ENCODE results near the gene FAM76B. TPM values are rescaled to one million over a fixed set of nuclear protein-coding genes. Genes with fewer than 3 reads are reported as not detected.
A peak's percentile ranks its signal among the peaks of the same experiment; 100 is the strongest.

Gene FAM76B
- total RNA-seq, 4 donors from 2014 or later = 3.6 to 13.6 (median 8.9) TPM

DNA sequence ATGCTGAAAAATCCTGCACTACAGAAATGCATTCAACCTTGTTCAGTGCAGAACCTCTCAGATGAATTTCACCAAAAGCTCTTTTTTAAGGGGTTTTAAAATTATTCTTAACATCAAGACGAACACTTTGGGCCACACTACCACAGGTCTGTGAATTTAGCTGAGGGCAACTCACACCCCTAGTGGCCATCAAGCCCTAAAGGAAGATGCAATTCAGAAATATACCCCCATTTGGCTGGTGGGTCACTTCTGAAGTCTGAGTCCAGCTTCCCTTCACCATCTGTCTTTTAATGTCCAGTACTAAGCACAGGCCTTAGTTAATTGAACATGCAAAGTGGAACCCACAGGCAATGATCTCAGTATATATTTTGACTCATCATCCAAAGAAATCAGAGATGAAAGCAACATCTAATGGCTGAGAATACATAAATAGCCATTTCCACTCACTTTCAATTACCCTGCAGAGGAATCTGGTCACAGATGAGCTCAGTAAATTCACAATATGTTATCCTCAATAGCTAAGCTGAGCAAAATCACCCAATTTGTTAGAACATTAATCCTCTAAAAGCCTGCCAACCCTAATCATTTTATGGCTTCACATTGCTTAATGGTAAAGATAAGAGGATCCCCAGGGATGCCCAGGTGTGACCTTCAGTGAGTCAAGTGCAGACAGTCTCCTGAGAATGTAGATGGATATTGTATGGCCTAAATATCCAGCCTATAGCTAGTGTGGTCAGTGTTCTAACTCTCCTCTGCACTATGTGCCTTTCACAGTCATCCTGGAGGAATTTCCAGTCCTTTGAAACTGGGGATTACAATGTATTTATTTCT, 50.3 kb downstream of the FAM76B start:
- intact Hi-C loops (cut with DNase I; ENCODE audit: low total_unique reads) (no loop called here), in situ Hi-C loops (cut with MboI; ENCODE audit: low sequenced_read_pairs in 4 of 4) (no loop called here)
- ATAC-seq = no peak
- no peaks in the 10 kb centered on the region for H3K9me3 ChIP-seq
- H3K27ac ChIP-seq = no peak overlapping the region
- no peaks in the 10 kb centered on the region for H3K36me3 ChIP-seq
- no peak for DNase-seq
- H3K27me3 ChIP-seq = no peaks in the 10 kb centered on the region
- no peak overlapping the region for H3K4me3 ChIP-seq
- H3K4me1 ChIP-seq = peaks cover 0 to 3% of the 10 kb centered on the region in 2 donors
- no peak for TF ChIP-seq POLR2A (IDR thresholded peaks at IDR 0.05)
- TF ChIP-seq, protein P1, sequence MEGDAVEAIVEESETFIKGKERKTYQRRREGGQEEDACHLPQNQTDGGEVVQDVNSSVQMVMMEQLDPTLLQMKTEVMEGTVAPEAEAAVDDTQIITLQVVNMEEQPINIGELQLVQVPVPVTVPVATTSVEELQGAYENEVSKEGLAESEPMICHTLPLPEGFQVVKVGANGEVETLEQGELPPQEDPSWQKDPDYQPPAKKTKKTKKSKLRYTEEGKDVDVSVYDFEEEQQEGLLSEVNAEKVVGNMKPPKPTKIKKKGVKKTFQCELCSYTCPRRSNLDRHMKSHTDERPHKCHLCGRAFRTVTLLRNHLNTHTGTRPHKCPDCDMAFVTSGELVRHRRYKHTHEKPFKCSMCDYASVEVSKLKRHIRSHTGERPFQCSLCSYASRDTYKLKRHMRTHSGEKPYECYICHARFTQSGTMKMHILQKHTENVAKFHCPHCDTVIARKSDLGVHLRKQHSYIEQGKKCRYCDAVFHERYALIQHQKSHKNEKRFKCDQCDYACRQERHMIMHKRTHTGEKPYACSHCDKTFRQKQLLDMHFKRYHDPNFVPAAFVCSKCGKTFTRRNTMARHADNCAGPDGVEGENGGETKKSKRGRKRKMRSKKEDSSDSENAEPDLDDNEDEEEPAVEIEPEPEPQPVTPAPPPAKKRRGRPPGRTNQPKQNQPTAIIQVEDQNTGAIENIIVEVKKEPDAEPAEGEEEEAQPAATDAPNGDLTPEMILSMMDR (IDR thresholded peaks at IDR 0.05 in 4 of 5, conservative IDR thresholded peaks at IDR 0.05 in 1 of 5) = peak in 1 of 5 experiments; percentile 12

DNA sequence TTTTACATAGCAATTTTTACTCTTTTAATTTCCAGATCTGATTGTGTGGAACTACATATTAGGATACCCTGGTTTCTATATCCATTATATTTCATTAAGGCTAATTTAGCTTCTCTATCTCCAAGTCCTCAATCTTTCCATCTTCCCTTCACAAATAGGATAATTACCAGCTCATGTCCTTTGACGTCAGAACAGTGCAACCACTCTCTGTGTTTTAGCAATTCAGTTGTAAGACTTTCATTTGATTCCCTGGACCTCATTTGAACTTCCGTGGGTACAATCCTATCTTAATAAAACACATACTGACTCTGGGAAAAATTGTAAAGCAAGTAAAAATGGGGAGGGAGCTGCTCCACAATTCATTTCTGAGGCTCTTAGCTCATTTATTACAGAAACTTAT, 52.8 kb downstream of the FAM76B start:
- Histone ChIP-seq H3K36me3 (no peaks in the 10 kb centered on the region), H3K9me3 (no peaks in the 10 kb centered on the region), H3K27me3 (no peaks in the 10 kb centered on the region), H3K27ac (no peak overlapping the region), H3K4me3 (no peak overlapping the region), H3K4me1 (peaks cover 0 to 3% of the 10 kb centered on the region in 2 donors)
- no peak for TF ChIP-seq POLR2A (IDR thresholded peaks at IDR 0.05)
- TF ChIP-seq, protein P1 (IDR thresholded peaks at IDR 0.05 in 4 of 5, conservative IDR thresholded peaks at IDR 0.05 in 1 of 5) = no peak
- intact Hi-C loops (cut with DNase I; ENCODE audit: low total_unique reads) = no loop called here
- no peak for ATAC-seq
- in situ Hi-C loops (cut with MboI; ENCODE audit: low sequenced_read_pairs in 4 of 4) = no loop called here
- DNase-seq = no peak

- no peak for DNase-seq
- H3K4me3 ChIP-seq = no peak overlapping the region
- intact Hi-C loops (cut with DNase I; ENCODE audit: low total_unique reads) (no loop called here), in situ Hi-C loops (cut with MboI; ENCODE audit: low sequenced_read_pairs in 4 of 4) (no loop called here)
- TF ChIP-seq POLR2A (IDR thresholded peaks at IDR 0.05) = no peak
- TF ChIP-seq, protein P1 (IDR thresholded peaks at IDR 0.05 in 4 of 5, conservative IDR thresholded peaks at IDR 0.05 in 1 of 5) = no peak
- peaks cover 0 to 3% of the 10 kb centered on the region in 2 donors for H3K4me1 ChIP-seq
- no peaks in the 10 kb centered on the region for H3K9me3 ChIP-seq
- H3K36me3 ChIP-seq = no peaks in the 10 kb centered on the region
- H3K27me3 ChIP-seq = no peaks in the 10 kb centered on the region
- no peak for ATAC-seq
- no peak overlapping the region for H3K27ac ChIP-seq
Measured at GRCh38 chr11:95736355-95736754, 53.2 kb downstream of the FAM76B start.

GRCh38 chr11:95734009-95734572, 55.5 kb downstream of the FAM76B start:
- DNase-seq (no peak), ATAC-seq (no peak)
- Histone ChIP-seq H3K27me3 (no peaks in the 10 kb centered on the region), H3K27ac (no peak overlapping the region), H3K36me3 (no peaks in the 10 kb centered on the region), H3K4me3 (no peak overlapping the region), H3K4me1 (peaks cover 0 to 3% of the 10 kb centered on the region in 2 donors), H3K9me3 (no peaks in the 10 kb centered on the region)
- intact Hi-C loops (cut with DNase I; ENCODE audit: low total_unique reads) (no loop called here), in situ Hi-C loops (cut with MboI; ENCODE audit: low sequenced_read_pairs in 4 of 4) (no loop called here)
- TF ChIP-seq POLR2A (IDR thresholded peaks at IDR 0.05) = no peak
- TF ChIP-seq, protein P1 (IDR thresholded peaks at IDR 0.05 in 4 of 5, conservative IDR thresholded peaks at IDR 0.05 in 1 of 5) = no peak

Measured in gastrocnemius medialis (tissue), 4 donors.